ENCODE results near the gene MAP2K5.

The MAP2K5 gene

DNA sequence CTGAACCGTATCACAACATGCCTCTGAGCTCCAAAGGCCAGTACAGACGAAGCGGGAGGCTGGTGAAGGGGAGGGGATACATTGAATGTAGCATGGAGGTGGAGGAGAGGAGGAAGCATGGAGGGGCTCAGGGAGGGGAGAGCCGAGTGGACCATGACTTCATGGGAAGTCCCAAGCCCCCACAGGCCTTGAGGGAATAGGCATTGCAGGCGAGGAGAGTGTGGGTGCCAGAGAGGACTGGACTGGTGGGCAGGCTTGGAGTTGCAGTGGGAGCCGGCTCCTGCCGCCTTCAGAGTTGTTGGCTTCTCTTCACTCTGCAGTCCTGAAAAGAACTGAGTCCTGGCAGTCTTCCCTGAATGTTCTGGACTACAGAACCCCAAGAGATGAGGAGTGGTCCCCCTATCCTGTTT lies 300.6 kb downstream of the MAP2K5 start:
- Histone ChIP-seq H3K9me3 (ENCODE audit: control insufficient read depth, insufficient read depth, low read length) (no peaks in the 10 kb centered on the region), H3K4me3 (ENCODE audit: low read length) (no peak overlapping the region), H3K4me1 (ENCODE audit: control insufficient read depth, insufficient read depth, low read length) (peaks cover 5% of the 10 kb centered on the region), H3K36me3 (ENCODE audit: control insufficient read depth, insufficient read depth, low read length) (peaks cover 2% of the 10 kb centered on the region; the same call in 1 of the 2 replicates), H3K27me3 (ENCODE audit: control insufficient read depth, insufficient read depth, low read length) (peaks cover 2% of the 10 kb centered on the region; the same call in 1 of the 2 replicates), H3K27ac (ENCODE audit: low read length) (no peak overlapping the region)
- WGBS (ENCODE audit: insufficient coverage, insufficient read length): no CpG with 5 or more reads among the region's 7 CpGs
- no peak for DNase-seq (ENCODE audit: low read depth, low spot score)

DNA sequence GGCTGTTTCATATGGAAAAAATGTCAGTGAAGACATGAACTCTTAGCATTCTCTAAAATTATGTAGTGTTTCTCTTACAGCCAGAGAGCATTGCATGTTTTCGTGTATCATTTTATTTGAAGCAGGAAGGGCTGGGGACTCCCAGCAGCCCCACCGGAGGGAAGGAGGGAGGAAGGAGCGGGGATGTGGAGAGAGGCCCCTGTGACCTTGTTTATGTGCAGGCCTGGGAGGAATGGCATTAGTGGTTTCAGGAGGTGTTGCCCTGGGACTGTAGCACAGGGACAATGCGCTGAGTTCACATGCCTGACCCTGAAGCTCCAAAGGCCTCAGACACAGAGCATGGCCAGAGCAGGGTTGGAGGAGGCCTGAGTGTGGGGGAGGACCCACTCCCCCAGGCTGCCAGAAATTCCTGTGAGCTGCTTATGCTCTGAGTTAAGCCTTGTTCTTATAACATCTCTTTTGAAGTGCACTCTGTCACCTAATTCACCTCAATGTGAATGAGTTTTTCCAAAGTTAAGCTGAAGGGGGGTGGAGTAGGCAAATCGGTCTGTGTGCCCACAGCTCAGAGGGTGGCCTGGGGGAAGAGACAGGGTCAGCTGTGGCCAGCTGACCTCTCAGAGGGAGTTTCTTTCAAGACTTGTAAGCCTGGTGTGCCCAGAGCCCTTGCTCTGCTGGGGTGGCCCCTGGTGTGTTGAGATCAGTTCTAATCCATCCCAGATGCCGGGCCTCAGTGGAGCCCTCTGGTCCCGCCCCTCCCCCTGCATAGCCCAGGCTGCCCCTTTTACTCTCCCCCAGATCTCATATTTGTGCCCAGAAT lies 301.3 kb downstream of the MAP2K5 start:
- Histone ChIP-seq H3K27ac (ENCODE audit: low read length) (no peak overlapping the region), H3K36me3 (ENCODE audit: control insufficient read depth, insufficient read depth, low read length) (peaks cover 2% of the 10 kb centered on the region; the same call in 1 of the 2 replicates), H3K4me3 (ENCODE audit: low read length) (no peak overlapping the region), H3K9me3 (ENCODE audit: control insufficient read depth, insufficient read depth, low read length) (no peaks in the 10 kb centered on the region), H3K4me1 (ENCODE audit: control insufficient read depth, insufficient read depth, low read length) (peaks cover 5% of the 10 kb centered on the region), H3K27me3 (ENCODE audit: control insufficient read depth, insufficient read depth, low read length) (peaks cover 1% of the 10 kb centered on the region; the same call in 1 of the 2 replicates)
- WGBS (ENCODE audit: insufficient coverage, insufficient read length): no CpG with 5 or more reads among the region's 7 CpGs
- no peak for DNase-seq (ENCODE audit: low read depth, low spot score)

DNA sequence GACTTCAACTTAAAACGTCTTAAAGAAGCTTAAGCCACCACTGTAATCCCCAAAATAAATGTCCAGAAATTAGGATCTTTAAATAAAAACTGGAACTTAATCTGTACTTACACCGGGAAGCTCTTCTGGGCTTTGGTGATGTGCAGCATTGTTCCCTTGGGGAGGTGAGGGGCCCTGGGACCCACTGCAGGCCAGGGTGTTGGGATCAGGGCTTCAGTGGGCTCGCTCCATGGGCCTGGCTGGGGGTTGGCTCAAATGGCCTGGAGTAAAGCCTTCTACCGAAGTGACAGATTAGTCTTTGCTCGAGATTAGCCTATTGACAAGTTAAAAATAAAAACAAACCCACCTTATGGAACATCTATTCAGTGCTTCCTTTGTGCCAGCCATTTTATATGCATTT lies 303.5 kb downstream of the MAP2K5 start:
- Histone ChIP-seq H3K9me3 (ENCODE audit: control insufficient read depth, insufficient read depth, low read length) (no peaks in the 10 kb centered on the region), H3K4me1 (ENCODE audit: control insufficient read depth, insufficient read depth, low read length) (peaks cover 5% of the 10 kb centered on the region), H3K27me3 (ENCODE audit: control insufficient read depth, insufficient read depth, low read length) (no peaks in the 10 kb centered on the region), H3K4me3 (ENCODE audit: low read length) (no peak overlapping the region), H3K36me3 (ENCODE audit: control insufficient read depth, insufficient read depth, low read length) (no peaks in the 10 kb centered on the region), H3K27ac (ENCODE audit: low read length) (no peak overlapping the region)
- no peak for DNase-seq (ENCODE audit: low read depth, low spot score)
- WGBS (ENCODE audit: insufficient coverage, insufficient read length): no CpG with 5 or more reads among the region's 5 CpGs

- H3K36me3 ChIP-seq (ENCODE audit: control insufficient read depth, insufficient read depth, low read length): no peaks in the 10 kb centered on the region
- H3K9me3 ChIP-seq (ENCODE audit: control insufficient read depth, insufficient read depth, low read length): no peaks in the 10 kb centered on the region
- H3K27ac ChIP-seq (ENCODE audit: low read length): no peak overlapping the region
- H3K4me1 ChIP-seq (ENCODE audit: control insufficient read depth, insufficient read depth, low read length): peaks cover 2% of the 10 kb centered on the region; the same call in 1 of the 2 replicates
- no peak for DNase-seq (ENCODE audit: low read depth, low spot score)
- no peak overlapping the region for H3K4me3 ChIP-seq (ENCODE audit: low read length)
- H3K27me3 ChIP-seq (ENCODE audit: control insufficient read depth, insufficient read depth, low read length): no peaks in the 10 kb centered on the region
- no CpG with 5 or more reads among the region's 1 CpG for WGBS (ENCODE audit: insufficient coverage, insufficient read length)
Measured at GRCh38 chr15:67849538-67849937, 307.0 kb downstream of the MAP2K5 start.

GRCh38 chr15:67850336-67850735 lies 307.8 kb downstream of the MAP2K5 start:
- H3K4me3 ChIP-seq (ENCODE audit: low read length): no peak overlapping the region
- WGBS (ENCODE audit: insufficient coverage, insufficient read length): no CpG with 5 or more reads among the region's 7 CpGs
- H3K36me3 ChIP-seq (ENCODE audit: control insufficient read depth, insufficient read depth, low read length): no peaks in the 10 kb centered on the region
- peaks cover 2% of the 10 kb centered on the region; the same call in 1 of the 2 replicates for H3K4me1 ChIP-seq (ENCODE audit: control insufficient read depth, insufficient read depth, low read length)
- H3K27ac ChIP-seq (ENCODE audit: low read length): no peak overlapping the region
- no peaks in the 10 kb centered on the region for H3K9me3 ChIP-seq (ENCODE audit: control insufficient read depth, insufficient read depth, low read length)
- DNase-seq (ENCODE audit: low read depth, low spot score): no peak
- H3K27me3 ChIP-seq (ENCODE audit: control insufficient read depth, insufficient read depth, low read length): no peaks in the 10 kb centered on the region

- Histone ChIP-seq H3K27me3 (ENCODE audit: control insufficient read depth, insufficient read depth, low read length) (no peaks in the 10 kb centered on the region), H3K4me3 (ENCODE audit: low read length) (no peak overlapping the region), H3K36me3 (ENCODE audit: control insufficient read depth, insufficient read depth, low read length) (no peaks in the 10 kb centered on the region), H3K9me3 (ENCODE audit: control insufficient read depth, insufficient read depth, low read length) (no peaks in the 10 kb centered on the region), H3K27ac (ENCODE audit: low read length) (no peak overlapping the region), H3K4me1 (ENCODE audit: control insufficient read depth, insufficient read depth, low read length) (peaks cover 2% of the 10 kb centered on the region; the same call in 1 of the 2 replicates)
- no CpG with 5 or more reads among the region's 4 CpGs for WGBS (ENCODE audit: insufficient coverage, insufficient read length)
- DNase-seq (ENCODE audit: low read depth, low spot score): no peak
Measured at GRCh38 chr15:67850994-67851571, 308.6 kb downstream of the MAP2K5 start.

GRCh38 chr15:67852418-67852817 lies 309.9 kb downstream of the MAP2K5 start:
- H3K4me1 ChIP-seq (ENCODE audit: control insufficient read depth, insufficient read depth, low read length): peaks cover 2% of the 10 kb centered on the region; the same call in 1 of the 2 replicates
- H3K27ac ChIP-seq (ENCODE audit: low read length): no peak overlapping the region
- H3K4me3 ChIP-seq (ENCODE audit: low read length): no peak overlapping the region
- WGBS (ENCODE audit: insufficient coverage, insufficient read length): no CpG with 5 or more reads among the region's 3 CpGs
- no peak for DNase-seq (ENCODE audit: low read depth, low spot score)
- H3K36me3 ChIP-seq (ENCODE audit: control insufficient read depth, insufficient read depth, low read length): no peaks in the 10 kb centered on the region
- no peaks in the 10 kb centered on the region for H3K9me3 ChIP-seq (ENCODE audit: control insufficient read depth, insufficient read depth, low read length)
- H3K27me3 ChIP-seq (ENCODE audit: control insufficient read depth, insufficient read depth, low read length): no peaks in the 10 kb centered on the region

GRCh38 chr15:67853454-67853853 lies 311.0 kb downstream of the MAP2K5 start:
- Histone ChIP-seq H3K4me3 (ENCODE audit: low read length) (no peak overlapping the region), H3K9me3 (ENCODE audit: control insufficient read depth, insufficient read depth, low read length) (no peaks in the 10 kb centered on the region), H3K4me1 (ENCODE audit: control insufficient read depth, insufficient read depth, low read length) (peaks cover 2% of the 10 kb centered on the region; the same call in 1 of the 2 replicates), H3K36me3 (ENCODE audit: control insufficient read depth, insufficient read depth, low read length) (no peaks in the 10 kb centered on the region), H3K27ac (ENCODE audit: low read length) (no peak overlapping the region), H3K27me3 (ENCODE audit: control insufficient read depth, insufficient read depth, low read length) (no peaks in the 10 kb centered on the region)
- no CpG with 5 or more reads among the region's 3 CpGs for WGBS (ENCODE audit: insufficient coverage, insufficient read length)
- no peak for DNase-seq (ENCODE audit: low read depth, low spot score)

GRCh38 chr15:67854358-67854757 lies 311.9 kb downstream of the MAP2K5 start:
- Histone ChIP-seq H3K36me3 (ENCODE audit: control insufficient read depth, insufficient read depth, low read length) (no peaks in the 10 kb centered on the region), H3K27ac (ENCODE audit: low read length) (no peak overlapping the region), H3K4me3 (ENCODE audit: low read length) (no peak overlapping the region), H3K27me3 (ENCODE audit: control insufficient read depth, insufficient read depth, low read length) (no peaks in the 10 kb centered on the region), H3K9me3 (ENCODE audit: control insufficient read depth, insufficient read depth, low read length) (no peaks in the 10 kb centered on the region), H3K4me1 (ENCODE audit: control insufficient read depth, insufficient read depth, low read length) (peaks cover 2% of the 10 kb centered on the region; the same call in 1 of the 2 replicates)
- no CpG with 5 or more reads among the region's 1 CpG for WGBS (ENCODE audit: insufficient coverage, insufficient read length)
- DNase-seq (ENCODE audit: low read depth, low spot score): no peak

GRCh38 chr15:67855842-67856241 lies 313.3 kb downstream of the MAP2K5 start:
- H3K9me3 ChIP-seq (ENCODE audit: control insufficient read depth, insufficient read depth, low read length): no peaks in the 10 kb centered on the region
- no CpG with 5 or more reads among the region's 3 CpGs for WGBS (ENCODE audit: insufficient coverage, insufficient read length)
- H3K27me3 ChIP-seq (ENCODE audit: control insufficient read depth, insufficient read depth, low read length): no peaks in the 10 kb centered on the region
- no peak overlapping the region for H3K4me3 ChIP-seq (ENCODE audit: low read length)
- no peaks in the 10 kb centered on the region for H3K36me3 ChIP-seq (ENCODE audit: control insufficient read depth, insufficient read depth, low read length)
- DNase-seq (ENCODE audit: low read depth, low spot score): no peak
- peaks cover 2% of the 10 kb centered on the region; the same call in 1 of the 2 replicates for H3K4me1 ChIP-seq (ENCODE audit: control insufficient read depth, insufficient read depth, low read length)
- no peak overlapping the region for H3K27ac ChIP-seq (ENCODE audit: low read length)
